ENCODE data around the gene CELF1. TPM values are rescaled to one million over a fixed set of nuclear protein-coding genes. Genes with fewer than 3 reads are reported as not detected.
A peak's percentile ranks its signal among the peaks of the same experiment; 100 is the strongest.

Gene CELF1
- total and polyA plus RNA-seq, 2 donors (not counting 1 experiment from before 2014, with no cell fraction given): 52.0 to 153 TPM

DNA sequence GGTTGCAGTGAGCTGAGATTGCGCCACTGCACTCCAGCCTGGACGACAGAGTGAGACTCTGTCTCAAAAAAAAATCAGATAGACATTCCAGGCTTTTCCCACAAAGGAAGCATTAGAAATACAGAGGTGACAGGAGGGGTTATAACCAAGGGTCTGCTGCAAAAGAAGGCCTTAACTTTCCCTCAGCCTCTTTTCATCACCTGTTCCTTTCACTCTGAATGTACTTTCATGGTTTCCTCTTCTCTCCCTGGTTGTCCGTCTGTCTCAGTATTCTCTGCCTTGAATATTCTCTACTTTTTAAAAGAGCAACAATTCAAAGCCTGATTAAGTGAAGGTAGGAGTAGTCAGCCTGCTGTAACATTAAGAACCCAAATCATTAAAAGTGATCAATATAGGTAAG lies 50.2 kb downstream of the CELF1 start:
- Mint-ChIP-seq H3K4me1 (peaks cover 66% of the 10 kb centered on the region), H3K27me3 (no peaks in the 10 kb centered on the region), H3K27ac (no peak overlapping the region), H3K9me3 (ENCODE audit: insufficient read depth) (no peaks in the 10 kb centered on the region), H3K4me3 (no peak overlapping the region)
- Histone ChIP-seq H3K9ac (ENCODE audit: low read length) (no peak overlapping the region), H4K20me1 (ENCODE audit: control insufficient read depth, insufficient read depth, low read length, poor library complexity, severe bottlenecking) (peaks cover 55% of the 10 kb centered on the region), H3K4me2 (replicated peaks; ENCODE audit: low read depth, low read length, poor library complexity, severe bottlenecking) (no peak overlapping the region), H3K27me3 (replicated peaks in 1 of 4; ENCODE audit: control extremely low read depth in 1 of 4, control insufficient read depth in 3 of 4, insufficient read depth in 4 of 4, low read length in 3 of 4) (no peaks in the 10 kb centered on the region), H3K4me3 (ENCODE audit: control extremely low read depth in 1 of 5, extremely low read depth in 1 of 5, insufficient read depth in 1 of 5, low read depth in 2 of 5, low read length in 4 of 5) (no peak overlapping the region), H2AFZ (ENCODE audit: insufficient read depth, low read depth, low read length, poor library complexity, severe bottlenecking) (no peak overlapping the region), H3K4me1 (ENCODE audit: control insufficient read depth in 2 of 2, insufficient read depth in 2 of 2, low read length in 2 of 2) (peaks cover 30 to 37% of the 10 kb centered on the region in 2 donors), H3K79me2 (ENCODE audit: control insufficient read depth, insufficient read depth, low read length) (peaks cover 93% of the 10 kb centered on the region), H3K36me3 (replicated peaks in 1 of 2; ENCODE audit: control extremely low read depth in 1 of 2, control insufficient read depth in 1 of 2, extremely low read depth in 1 of 2, insufficient read depth in 2 of 2, low read length in 1 of 2) (peaks cover 8 to 13% of the 10 kb centered on the region in 2 experiments), H3K27ac (ENCODE audit: low read length in 2 of 2) (peak overlapping the region in 1 of 2 donors; percentile 11), H3K9me3 (ENCODE audit: control extremely low read depth in 1 of 3, control insufficient read depth in 2 of 3, insufficient read depth in 1 of 3, low read length in 2 of 3) (no peaks in the 10 kb centered on the region)
- intact Hi-C loops (cut with micrococcal nuclease): no loop called here
- CTCF ChIA-PET: no interaction called here
- WGBS (ENCODE audit: insufficient coverage): no CpG with 5 or more reads among the region's 3 CpGs
- POLR2A ChIA-PET: no interaction called here
- TF ChIP-seq, protein P1, sequence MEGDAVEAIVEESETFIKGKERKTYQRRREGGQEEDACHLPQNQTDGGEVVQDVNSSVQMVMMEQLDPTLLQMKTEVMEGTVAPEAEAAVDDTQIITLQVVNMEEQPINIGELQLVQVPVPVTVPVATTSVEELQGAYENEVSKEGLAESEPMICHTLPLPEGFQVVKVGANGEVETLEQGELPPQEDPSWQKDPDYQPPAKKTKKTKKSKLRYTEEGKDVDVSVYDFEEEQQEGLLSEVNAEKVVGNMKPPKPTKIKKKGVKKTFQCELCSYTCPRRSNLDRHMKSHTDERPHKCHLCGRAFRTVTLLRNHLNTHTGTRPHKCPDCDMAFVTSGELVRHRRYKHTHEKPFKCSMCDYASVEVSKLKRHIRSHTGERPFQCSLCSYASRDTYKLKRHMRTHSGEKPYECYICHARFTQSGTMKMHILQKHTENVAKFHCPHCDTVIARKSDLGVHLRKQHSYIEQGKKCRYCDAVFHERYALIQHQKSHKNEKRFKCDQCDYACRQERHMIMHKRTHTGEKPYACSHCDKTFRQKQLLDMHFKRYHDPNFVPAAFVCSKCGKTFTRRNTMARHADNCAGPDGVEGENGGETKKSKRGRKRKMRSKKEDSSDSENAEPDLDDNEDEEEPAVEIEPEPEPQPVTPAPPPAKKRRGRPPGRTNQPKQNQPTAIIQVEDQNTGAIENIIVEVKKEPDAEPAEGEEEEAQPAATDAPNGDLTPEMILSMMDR (IDR thresholded peaks at IDR 0.05): no peak
- no peak for TF ChIP-seq EZH2 (IDR thresholded peaks at IDR 0.05; ENCODE audit: borderline replicate concordance, insufficient read depth, low read depth, low read length, poor library complexity, severe bottlenecking)
- ATAC-seq (ENCODE audit: low read depth) (no peak), DNase-seq (no peak)

DNA sequence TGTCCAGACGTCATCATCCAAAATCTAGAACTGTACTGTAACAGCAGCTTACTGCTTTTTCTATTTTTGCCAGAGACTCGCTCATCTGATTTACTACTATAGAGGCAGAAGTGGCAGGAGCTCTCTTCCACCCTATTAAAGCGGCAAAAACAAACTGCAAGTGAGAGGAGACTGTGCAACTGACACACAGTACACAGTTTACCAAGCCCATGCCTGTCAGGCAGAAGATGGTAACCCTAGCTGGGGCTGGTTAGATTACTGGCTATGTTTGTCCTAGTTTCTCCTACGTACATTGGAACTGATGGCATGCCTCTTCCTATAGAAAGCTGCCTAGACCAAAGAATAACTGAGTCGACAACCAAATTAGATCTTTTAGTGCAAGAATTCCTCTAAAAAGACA lies 51.8 kb downstream of the CELF1 start:
- no peak overlapping the region for H3K27ac Mint-ChIP-seq
- H3K27ac ChIP-seq (ENCODE audit: low read length in 2 of 2): peak overlapping the region in 1 of 2 donors; percentile 72
- no peaks in the 10 kb centered on the region for H3K9me3 ChIP-seq (ENCODE audit: control extremely low read depth in 1 of 3, control insufficient read depth in 2 of 3, insufficient read depth in 1 of 3, low read length in 2 of 3)
- ChIA-PET CTCF (no interaction called here), POLR2A (no interaction called here)
- H3K9me3 Mint-ChIP-seq (ENCODE audit: insufficient read depth): no peaks in the 10 kb centered on the region
- peaks cover 68% of the 10 kb centered on the region for H4K20me1 ChIP-seq (ENCODE audit: control insufficient read depth, insufficient read depth, low read length, poor library complexity, severe bottlenecking)
- H3K27me3 ChIP-seq (replicated peaks in 1 of 4; ENCODE audit: control extremely low read depth in 1 of 4, control insufficient read depth in 3 of 4, insufficient read depth in 4 of 4, low read length in 3 of 4): no peaks in the 10 kb centered on the region
- no peak overlapping the region for H3K9ac ChIP-seq (ENCODE audit: low read length)
- peaks cover 21 to 22% of the 10 kb centered on the region in 2 donors for H3K4me1 ChIP-seq (ENCODE audit: control insufficient read depth in 2 of 2, insufficient read depth in 2 of 2, low read length in 2 of 2)
- no peak for TF ChIP-seq EZH2 (IDR thresholded peaks at IDR 0.05; ENCODE audit: borderline replicate concordance, insufficient read depth, low read depth, low read length, poor library complexity, severe bottlenecking)
- TF ChIP-seq, protein P1 (IDR thresholded peaks at IDR 0.05): no peak
- ATAC-seq (ENCODE audit: low read depth) (no peak), DNase-seq (no peak)
- H3K4me1 Mint-ChIP-seq: peaks cover 53% of the 10 kb centered on the region
- no peak overlapping the region for H3K4me3 ChIP-seq (ENCODE audit: control extremely low read depth in 1 of 5, extremely low read depth in 1 of 5, insufficient read depth in 1 of 5, low read depth in 2 of 5, low read length in 4 of 5)
- no peaks in the 10 kb centered on the region for H3K27me3 Mint-ChIP-seq
- WGBS (ENCODE audit: insufficient coverage): 96% methylated on average over 4 of the region's 5 CpGs
- peaks cover 100% of the 10 kb centered on the region for H3K79me2 ChIP-seq (ENCODE audit: control insufficient read depth, insufficient read depth, low read length)
- no peak overlapping the region for H3K4me3 Mint-ChIP-seq
- intact Hi-C loops (cut with micrococcal nuclease): no loop called here
- H3K36me3 ChIP-seq (replicated peaks in 1 of 2; ENCODE audit: control extremely low read depth in 1 of 2, control insufficient read depth in 1 of 2, extremely low read depth in 1 of 2, insufficient read depth in 2 of 2, low read length in 1 of 2): peaks cover 8 to 12% of the 10 kb centered on the region in 2 experiments
- H3K4me2 ChIP-seq (replicated peaks; ENCODE audit: low read depth, low read length, poor library complexity, severe bottlenecking): no peak overlapping the region
- no peak overlapping the region for H2AFZ ChIP-seq (ENCODE audit: insufficient read depth, low read depth, low read length, poor library complexity, severe bottlenecking)
